Endometrial microvascular endothelial cells (primary cell): ENCODE data around the gene SIVA1. TPM values are rescaled to one million over a fixed set of nuclear protein-coding genes. Genes with fewer than 3 reads are reported as not detected.

Source experiments
- in situ Hi-C: cut with HindIII; loops from 2 replicates; pipeline ENCODE4 v1.10.0; 2017; ENCODE audit warnings: low sequenced_read_pairs, low pct_unique_long_range_greater_than_20kb; ENCODE audit errors: inconsistent ontology term
- total RNA-seq: library from RNA; depleted of rRNA; stranded (reverse); fragments of >200 nt; gene quantifications from one replicate; pipeline ENCODE4 v1.2.3, GENCODE V29; 2015; ENCODE audit errors: inconsistent ontology term

SIVA1 gene, protein sequence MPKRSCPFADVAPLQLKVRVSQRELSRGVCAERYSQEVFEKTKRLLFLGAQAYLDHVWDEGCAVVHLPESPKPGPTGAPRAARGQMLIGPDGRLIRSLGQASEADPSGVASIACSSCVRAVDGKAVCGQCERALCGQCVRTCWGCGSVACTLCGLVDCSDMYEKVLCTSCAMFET
- total RNA-seq: 250 TPM

DNA sequence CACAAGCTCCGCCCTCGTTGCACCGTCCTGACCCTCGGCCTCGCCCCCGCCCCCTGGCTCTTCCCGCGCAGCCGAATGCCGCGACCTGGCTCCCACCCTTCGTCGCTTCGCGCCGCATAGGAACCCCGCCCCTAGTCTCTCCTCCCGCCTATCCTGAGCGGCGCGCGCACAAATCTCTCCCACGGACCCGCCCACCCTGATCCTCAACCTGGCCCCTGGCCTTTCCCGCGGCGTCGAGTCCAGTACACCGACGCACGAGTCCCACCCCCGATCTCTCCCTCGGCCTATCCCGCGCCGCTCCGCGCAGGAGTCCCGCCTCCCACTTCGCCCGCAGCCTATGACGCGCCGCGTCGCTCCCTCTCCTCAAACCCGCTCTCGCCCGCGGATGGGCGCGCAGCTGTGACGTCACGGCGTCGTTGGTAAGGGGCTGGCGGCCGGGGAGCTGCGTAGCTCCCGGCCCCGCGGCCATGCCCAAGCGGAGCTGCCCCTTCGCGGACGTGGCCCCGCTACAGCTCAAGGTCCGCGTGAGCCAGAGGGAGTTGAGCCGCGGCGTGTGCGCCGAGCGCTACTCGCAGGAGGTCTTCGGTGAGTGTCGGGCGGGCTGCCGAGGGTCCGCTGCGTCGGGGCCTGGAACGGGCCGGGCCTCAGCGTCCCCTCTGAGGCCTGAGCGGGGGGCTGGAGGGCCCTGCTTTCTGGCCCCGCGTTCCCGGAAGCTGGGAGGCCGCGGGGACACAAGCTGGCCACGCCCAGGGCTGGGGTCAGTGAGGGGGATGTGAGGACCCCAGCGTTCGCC is at the start of gene SIVA1:
Gene SIVA1 (plus strand): TSS at position 413 of the 793 bp plus-strand sequence. CDS start 55 bp downstream, at position 468.
- in situ Hi-C loops: no loop called here

DNA sequence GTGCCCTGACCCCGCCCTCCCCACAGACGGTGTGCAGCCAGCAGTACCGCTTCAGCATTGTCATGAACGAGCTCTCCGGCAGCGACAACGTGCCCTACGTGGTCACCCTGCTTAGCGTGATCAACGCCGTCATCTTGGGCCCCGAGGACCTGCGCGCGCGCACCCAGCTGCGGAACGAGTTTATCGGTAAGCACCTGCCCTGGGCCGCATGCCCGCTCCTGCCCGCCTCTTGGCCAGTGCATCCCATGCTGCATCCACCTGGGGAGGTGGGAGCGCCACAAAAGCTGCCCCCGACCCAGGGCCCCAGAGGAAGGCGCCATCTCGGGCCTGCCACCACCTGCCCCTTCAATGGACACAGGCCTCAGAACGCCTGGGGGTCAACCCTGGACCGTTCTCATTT is 49.7 kb upstream of the SIVA1 start:
- in situ Hi-C loops: no loop called here

DNA sequence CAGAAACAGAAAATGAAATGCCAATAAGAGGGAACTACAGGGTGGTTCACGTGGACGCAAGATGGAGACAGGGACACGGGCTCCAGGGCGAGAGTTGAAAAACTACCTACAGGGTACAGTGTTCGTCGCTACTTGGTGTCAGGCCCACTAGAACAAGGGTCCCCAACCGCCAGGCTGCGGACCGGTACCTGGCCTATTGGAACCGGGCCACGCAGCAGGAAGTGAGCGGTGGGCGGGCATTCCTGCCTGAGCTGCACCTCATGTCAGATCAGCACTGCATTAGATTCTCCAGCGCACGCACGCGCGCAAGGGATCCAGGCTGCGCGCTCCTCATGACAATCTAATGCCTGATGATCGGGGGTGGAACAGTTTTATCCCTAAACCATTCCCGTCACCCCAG is 48.7 kb upstream of the SIVA1 start:
- in situ Hi-C loops: no loop called here

DNA sequence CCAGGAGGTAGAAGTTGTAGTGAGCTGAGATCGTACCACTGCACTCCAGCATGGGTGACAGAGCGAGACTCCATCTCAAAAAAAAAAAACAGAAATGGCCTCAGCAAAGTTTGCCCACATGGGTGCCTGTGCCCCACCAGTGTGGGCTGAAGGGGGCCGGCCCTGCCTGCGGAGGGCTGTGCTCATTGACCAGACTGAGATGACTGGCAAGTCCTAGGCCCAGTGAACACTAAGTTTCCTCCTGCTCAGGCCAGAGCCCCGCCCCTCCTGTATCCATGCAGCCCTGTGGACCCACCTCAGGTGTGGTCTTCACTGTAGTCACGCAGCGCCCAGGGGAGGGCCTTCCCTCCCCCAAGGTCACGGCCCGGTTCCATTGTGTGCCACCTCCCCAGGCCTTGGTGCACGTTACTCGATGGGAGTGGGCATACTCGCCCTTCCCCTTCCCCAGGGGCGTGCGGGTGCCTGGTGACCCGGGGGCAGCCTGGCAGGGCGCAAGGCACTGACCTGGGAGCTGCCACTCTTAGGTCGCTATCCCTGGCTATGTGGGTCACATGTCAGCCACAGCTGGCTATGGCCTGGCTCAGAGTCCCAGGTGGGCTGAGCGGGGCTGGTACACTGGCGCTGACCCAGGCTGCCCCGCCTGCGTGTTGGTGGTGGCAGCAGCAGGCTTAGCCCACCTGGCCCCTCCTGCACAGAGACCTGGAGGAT is 47.5 kb upstream of the SIVA1 start:
- in situ Hi-C loops: no loop called here

DNA sequence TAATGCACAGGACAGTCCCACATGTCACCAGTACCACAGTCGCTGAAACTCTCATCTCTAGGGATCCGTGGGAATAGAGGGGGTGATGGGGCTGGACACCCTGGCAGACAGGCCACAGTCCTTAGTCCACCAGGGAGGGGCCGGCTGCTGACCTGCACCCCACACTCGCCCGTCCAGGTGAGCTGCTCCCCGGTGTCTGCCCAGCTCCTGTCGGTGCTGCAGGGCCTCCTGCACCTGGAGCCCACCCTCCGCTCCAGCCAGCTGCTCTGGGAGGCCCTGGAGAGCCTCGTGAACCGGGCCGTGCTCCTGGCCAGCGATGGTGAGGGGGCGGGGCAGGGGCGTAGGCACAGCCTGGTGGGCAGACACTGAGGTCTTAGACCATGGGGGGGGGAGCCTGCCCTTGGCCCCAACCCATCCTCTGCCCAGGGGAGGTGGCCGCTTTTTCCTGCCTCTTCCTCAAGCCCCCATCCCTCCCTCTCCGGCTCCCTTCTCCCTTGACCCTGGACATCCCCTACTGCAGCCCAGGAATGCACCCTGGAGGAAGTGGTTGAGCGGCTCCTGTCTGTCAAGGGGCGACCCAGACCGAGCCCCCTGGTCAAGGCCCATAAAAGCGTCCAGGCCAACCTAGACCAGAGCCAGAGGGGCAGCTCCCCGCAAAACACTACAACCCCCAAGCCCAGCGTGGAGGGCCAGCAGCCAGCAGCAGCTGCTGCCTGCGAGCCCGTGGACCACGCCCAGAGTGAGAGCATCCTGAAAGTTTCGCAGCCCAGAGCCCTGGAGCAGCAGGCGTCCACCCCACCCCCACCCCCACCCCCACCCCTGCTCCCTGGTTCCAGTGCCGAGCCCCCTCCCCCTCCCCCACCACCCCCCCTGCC is 46.0 kb upstream of the SIVA1 start:
- in situ Hi-C loops: no loop called here

DNA sequence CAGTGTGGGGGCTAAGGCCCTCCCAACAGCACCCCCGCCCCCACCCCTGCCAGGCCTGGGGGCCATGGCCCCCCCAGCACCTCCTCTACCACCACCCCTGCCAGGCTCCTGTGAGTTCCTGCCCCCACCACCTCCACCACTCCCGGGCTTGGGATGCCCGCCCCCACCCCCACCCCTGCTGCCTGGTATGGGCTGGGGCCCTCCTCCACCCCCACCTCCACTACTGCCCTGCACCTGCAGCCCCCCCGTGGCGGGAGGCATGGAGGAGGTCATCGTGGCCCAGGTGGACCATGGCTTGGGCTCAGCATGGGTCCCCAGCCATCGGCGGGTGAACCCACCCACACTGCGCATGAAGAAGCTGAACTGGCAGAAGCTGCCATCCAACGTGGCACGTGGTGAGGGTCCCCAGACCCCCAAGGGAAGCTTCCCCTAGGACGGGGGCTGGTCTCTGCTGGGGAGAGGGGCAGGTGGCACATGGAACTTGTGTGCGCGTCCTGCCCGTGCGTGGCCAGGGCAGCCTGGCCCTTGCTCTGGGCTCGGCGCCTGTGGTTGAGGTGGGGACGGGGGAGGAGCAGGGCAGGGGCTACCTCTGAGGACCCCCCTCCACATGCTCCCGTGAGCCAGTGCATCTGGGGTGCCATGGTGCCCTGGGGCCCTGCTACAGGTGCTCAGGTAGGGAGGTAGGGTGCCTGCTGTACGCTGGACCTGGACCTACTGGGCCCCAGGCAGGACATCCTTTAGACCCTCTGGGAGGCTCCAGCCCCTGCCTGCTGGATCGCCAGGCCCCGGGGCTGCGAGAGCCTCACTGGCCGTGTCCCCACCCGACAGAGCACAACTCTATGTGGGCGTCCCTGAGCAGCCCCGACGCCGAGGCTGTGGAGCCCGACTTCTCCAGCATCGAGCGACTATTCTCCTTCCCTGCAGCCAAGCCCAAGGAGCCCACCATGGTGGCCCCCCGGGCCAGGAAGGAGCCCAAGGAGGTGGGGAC is 45.0 kb upstream of the SIVA1 start:
- in situ Hi-C loops: no loop called here

DNA sequence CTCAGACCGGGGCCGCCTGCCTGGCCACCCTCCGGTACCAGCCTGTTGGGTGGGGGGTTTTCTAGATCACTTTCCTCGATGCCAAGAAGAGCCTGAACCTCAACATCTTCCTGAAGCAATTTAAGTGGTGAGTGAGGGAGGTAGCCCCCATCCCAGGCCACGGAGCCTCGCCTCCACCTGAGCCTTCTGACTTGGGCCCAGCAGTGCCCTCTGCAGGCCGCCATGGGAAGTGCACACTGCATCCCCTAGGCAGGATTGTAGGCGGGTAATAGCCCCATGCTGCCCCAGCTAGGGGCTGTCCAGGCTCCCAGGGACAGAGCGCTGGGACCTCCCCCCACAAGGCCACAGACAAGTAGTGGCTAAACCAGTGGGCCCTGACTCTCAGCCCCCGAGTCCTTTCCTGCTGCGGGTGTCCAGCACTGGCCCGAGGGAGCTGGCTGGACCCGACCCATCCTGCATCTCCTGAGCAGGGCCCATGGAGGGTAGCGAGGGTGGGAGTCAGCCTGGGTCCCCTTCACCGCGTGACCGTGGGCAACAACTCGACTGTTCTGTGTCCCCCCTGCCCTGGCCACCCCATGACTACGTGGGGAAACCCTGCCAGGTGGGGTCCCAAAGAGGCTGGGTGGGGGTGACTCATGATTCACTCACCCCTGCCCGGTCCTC is 44.2 kb upstream of the SIVA1 start:
- in situ Hi-C loops: no loop called here

DNA sequence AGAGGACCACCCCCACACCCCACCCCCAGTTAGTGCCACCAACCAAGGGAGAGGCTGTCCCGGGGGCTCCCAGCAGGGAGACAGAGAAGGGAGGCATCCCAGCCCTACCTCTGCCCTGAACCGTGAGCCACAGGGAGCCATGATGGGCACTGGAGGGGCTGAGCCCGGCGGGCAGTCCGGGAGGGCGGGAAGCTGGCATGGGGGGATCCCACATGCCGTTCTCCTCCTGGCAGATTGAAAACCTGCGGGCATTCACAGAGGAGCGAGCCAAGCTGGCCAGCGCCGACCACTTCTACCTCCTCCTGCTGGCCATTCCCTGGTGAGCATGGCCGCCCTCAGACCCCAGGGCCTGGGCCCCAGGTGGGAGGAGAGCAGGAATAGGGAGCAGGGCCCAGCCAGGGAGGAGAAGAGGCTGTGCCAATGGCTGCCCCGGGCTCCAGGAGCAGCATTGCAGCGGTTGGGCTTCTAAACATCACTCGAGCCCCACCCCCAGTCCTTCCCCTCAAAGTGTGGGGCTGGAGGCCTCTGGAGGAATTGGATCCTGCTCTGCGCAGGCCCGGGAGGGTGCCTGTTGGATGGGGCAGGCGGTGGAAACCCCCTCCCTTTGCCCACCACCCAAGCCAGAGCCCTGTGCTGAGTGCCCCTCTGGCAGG is 43.4 kb upstream of the SIVA1 start:
- in situ Hi-C loops: no loop called here

DNA sequence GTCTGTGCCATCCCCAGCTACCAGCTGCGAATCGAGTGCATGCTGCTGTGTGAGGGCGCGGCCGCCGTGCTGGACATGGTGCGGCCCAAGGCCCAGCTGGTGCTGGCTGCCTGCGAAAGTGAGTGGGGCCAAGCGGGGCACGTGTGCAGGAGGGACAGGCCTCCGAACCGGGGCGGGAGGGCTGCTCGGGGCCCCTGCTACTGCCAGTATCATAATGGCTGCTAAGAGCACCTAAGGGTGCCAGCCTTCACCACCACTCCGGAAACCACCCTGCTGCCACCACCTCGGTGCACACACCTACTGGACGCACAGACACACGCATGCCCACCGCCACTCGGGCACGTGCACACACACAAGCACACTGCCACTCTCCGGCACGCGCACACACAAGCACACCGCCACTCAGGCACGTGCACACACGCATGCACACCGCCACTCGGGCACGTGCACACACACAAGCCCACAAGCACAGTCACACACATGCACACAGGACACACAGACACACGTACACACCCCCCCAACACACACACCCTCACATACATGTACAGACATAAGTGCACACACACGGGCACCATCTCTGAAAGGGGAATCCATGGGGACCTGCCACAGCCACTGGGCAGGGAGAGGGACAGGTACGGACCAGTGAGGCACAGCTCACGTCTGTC is 42.7 kb upstream of the SIVA1 start:
- in situ Hi-C loops: no loop called here

DNA sequence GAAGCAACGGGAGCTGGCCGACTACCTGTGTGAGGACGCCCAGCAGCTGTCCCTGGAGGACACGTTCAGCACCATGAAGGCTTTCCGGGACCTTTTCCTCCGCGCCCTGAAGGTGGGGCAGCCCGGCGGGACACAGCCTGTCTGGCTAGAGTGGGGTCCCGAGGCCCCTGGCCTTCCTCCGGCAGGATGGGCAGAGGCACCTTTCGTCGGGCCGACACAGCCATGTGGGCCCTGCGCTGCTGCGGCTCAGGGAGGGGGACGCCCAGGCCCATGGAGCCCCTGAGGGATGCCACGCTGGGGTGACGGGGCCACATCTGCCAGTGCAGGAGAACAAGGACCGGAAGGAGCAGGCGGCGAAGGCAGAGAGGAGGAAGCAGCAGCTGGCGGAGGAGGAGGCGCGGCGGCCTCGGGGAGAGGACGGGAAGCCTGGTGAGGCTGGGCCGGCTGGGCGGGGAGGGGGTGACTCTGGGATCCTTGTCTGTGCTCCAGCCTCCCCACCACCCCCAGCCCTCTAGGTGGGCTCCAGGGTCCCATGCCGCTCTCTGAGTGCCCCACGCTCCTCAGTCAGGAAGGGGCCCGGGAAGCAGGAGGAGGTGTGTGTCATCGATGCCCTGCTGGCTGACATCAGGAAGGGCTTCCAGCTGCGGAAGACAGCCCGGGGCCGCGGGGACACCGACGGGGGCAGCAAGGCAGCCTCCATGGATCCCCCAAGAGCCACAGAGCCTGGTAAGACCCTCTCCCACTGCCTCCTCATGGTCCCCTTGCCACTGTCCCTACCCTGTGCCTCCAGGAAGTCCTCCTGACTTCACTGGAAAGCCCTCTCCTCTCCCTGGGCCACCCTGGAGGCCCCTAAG is 39.8 kb upstream of the SIVA1 start:
- in situ Hi-C loops: no loop called here

DNA sequence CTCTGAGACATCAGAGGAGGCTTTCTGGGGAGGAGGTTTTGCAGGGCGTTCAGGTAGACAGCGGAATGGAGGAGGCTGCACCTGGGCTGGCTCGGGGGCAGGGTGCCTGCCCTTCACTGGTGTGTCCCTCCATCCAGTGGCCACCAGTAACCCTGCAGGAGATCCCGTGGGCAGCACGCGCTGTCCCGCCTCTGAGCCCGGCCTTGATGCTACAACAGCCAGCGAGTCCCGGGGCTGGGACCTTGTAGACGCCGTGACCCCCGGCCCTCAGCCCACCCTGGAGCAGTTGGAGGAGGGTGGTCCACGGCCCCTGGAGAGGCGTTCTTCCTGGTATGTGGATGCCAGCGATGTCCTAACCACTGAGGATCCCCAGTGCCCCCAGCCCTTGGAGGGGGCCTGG is 38.9 kb upstream of the SIVA1 start:
- in situ Hi-C loops: no loop called here

DNA sequence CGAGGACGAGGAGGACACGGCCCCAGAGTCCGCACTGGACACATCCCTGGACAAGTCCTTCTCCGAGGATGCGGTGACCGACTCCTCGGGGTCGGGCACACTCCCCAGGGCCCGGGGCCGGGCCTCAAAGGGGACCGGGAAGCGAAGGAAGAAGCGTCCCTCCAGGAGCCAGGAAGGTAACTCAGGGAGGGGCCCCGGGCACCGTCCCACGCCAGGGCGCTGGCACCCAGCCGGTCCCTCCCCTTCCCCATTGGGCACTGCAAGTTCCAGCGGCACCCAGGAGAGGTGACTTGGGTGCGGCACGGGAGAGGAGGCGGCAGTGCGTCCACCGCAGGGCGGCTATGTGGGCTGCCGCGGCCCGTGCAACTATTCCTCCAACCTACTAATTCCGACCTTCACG is 38.3 kb upstream of the SIVA1 start:
- in situ Hi-C loops: no loop called here

DNA sequence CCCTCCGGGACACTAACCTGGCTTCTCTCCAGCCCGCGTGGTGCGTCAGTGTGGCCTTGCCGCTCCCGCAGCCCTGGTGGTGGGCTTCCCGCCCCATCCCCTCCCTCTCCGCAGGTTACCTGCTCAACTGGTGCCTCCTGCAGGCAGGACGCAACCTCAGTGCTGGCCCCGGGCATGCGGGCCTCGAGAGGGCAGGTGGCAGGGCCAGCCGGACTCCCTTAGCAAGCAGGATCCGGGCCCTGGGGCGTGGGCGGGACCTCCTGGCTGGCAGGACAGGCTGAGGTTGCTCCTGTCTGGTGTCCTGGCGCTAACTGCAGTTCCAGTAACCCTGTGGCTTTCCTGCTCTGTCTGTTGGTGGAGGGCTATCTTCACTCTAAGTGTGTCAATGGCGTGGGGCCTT is 37.5 kb upstream of the SIVA1 start:
- in situ Hi-C loops: no loop called here

DNA sequence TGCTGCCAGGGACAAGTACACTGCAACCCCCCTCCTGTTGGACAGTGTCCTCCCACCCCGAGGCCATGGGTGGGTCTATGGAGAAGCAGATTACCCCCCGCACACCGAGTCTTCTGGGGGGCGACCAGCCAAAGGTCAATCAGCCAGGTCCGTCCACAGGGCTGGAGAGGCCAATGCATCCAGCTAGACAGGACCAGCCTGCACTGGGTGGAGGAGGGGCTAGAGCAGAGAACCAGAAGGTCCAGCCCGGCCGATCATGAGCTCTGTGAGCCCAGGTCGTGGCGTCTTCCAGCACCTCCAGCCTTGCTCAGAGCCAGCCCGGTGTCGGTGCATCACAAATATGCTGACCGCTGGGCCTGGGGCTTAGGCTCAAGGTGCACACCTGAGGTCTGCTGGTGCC is 37.1 kb upstream of the SIVA1 start:
- in situ Hi-C loops: no loop called here

DNA sequence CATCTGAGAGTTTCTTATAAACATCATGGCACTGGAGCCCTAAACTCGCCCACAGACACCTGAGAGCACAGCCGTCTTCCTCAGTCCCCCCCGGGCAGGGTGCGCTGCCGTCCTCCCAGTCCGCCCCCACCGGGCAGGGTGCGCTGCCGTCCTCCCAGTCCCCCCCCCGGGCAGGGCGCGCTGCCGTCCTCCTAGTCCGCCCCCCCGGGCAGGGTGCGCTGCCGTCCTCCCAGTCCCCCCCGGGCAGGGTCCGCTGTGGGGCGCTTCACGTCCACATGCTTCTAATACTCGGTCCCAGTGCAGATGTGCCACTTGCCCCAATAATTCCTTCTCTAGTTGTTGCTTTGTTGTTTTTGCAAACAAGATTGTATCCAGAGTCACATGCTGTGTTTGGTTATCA is 35.8 kb upstream of the SIVA1 start:
- in situ Hi-C loops: no loop called here

DNA sequence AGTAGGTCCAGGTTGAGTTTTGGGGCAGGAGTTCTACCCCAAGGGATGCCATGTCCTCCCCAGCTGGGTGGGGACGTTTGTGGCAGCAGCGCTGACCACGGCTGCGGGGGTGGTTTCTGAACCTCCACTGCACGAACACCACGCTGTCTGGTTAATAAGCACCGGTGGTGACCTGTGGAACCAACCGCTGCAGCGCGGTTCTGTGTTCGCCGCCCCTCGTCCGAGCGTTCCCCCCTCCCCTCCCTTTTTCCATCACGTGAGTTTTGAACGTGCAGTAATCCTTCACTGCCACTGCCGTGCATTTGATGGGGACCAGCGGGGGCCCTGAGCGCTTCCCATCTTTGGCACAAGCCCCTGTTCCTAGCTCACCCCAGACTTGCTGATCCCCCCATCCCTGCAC is 35.3 kb upstream of the SIVA1 start:
- in situ Hi-C loops: no loop called here
